H1 (cell line): ENCODE data around the gene ZBTB34. TPM values are rescaled to one million over a fixed set of nuclear protein-coding genes. Genes with fewer than 3 reads are reported as not detected.

Experiments used
- CTCF ChIA-PET: fragments of 300-600 bp; sonication (Branson Sonifier 250); formaldehyde crosslinking; loops from one replicate; lab custom pipeline; 2021; ENCODE audit not compliant: partially characterized antibody; lab: Charles Lee
- POLR2A ChIA-PET: fragments of 300-600 bp; sonication (Branson Sonifier 250); formaldehyde crosslinking; loops from one replicate; lab custom pipeline; 2021; ENCODE audit warnings: inconsistent platforms; ENCODE audit not compliant: partially characterized antibody; lab: Charles Lee
- DNase-seq, 2 experiments: peaks; one replicate each; pipeline versions ENCODE4 v3.0.0 to v3.0.0-alpha.2; 2010 to 2022; ENCODE audit warnings: low spot score in 2 of 2, low read depth in 1 of 2, mixed read lengths in 1 of 2
- FAIRE-seq: peaks from 2 replicates; lab custom pipeline; 2011; peaks lifted over from hg19 to GRCh38; lab: Jason Lieb, UNC
- H2AFZ ChIP-seq: 2 replicates; pipeline ENCODE4 v1.8.1; 2012; ENCODE audit warnings: low read length, inconsistent platforms
- H2AK5ac ChIP-seq: 2 replicates; pipeline ENCODE4 v1.6.1; 2013; ENCODE audit warnings: low read depth, low read length
- H2BK120ac ChIP-seq: replicated peaks from 2 replicates; pipeline ENCODE3; 2013; ENCODE audit warnings: low read depth, low read length, inconsistent platforms
- H2BK12ac ChIP-seq: 2 replicates; pipeline ENCODE4 v1.6.1; 2013; ENCODE audit warnings: low read depth, low read length
- H2BK15ac ChIP-seq: 2 replicates; pipeline ENCODE4 v1.6.1; 2013; ENCODE audit warnings: low read length
- H2BK20ac ChIP-seq: 2 replicates; pipeline ENCODE4 v1.6.1; 2013; ENCODE audit warnings: low read length
- H2BK5ac ChIP-seq: 2 replicates; pipeline ENCODE4 v1.6.1; 2013; ENCODE audit warnings: low read depth, low read length
- H3K14ac ChIP-seq: 2 replicates; pipeline ENCODE4 v1.6.1; 2013; ENCODE audit warnings: inconsistent platforms; ENCODE audit not compliant: insufficient read length
- H3K18ac ChIP-seq: 2 replicates; pipeline ENCODE4 v1.6.1; 2013; ENCODE audit warnings: low read length; ENCODE audit errors: extremely low read depth
- H3K23ac ChIP-seq: 2 replicates; pipeline ENCODE4 v1.6.1; 2013; ENCODE audit warnings: inconsistent platforms; ENCODE audit not compliant: insufficient read length
- H3K23me2 ChIP-seq: 2 replicates; pipeline ENCODE4 v1.6.1; 2013; ENCODE audit warnings: low read depth, low read length
- H3K27ac ChIP-seq: 2 replicates; pipeline ENCODE4 v1.6.1; 2011; ENCODE audit warnings: low read depth, low read length, inconsistent platforms
- H3K27me3 ChIP-seq, 4 experiments: replicated peaks in 1 of 4; 1 replicate in 1 of 4; 2 replicates in 3 of 4; pipeline versions ENCODE4 v1.6.1 to v1.8.1; 2011 to 2013; ENCODE audit warnings: low read length in 3 of 4, mild to moderate bottlenecking in 3 of 4, inconsistent platforms in 2 of 4, mixed read lengths in 2 of 4, moderate library complexity in 1 of 4; ENCODE audit not compliant: control insufficient read depth in 3 of 4, insufficient read depth in 3 of 4; ENCODE audit errors: extremely low read depth in 1 of 4
- H3K36me3 ChIP-seq, 4 experiments: 2 replicates each; pipeline versions ENCODE4 v1.6.1 to v1.8.1; 2011 to 2013; ENCODE audit warnings: mild to moderate bottlenecking in 4 of 4, low read length in 3 of 4, moderate library complexity in 2 of 4, control low read depth in 1 of 4, inconsistent platforms in 1 of 4; ENCODE audit not compliant: insufficient read depth in 4 of 4, control insufficient read depth in 2 of 4
- H3K4ac ChIP-seq: replicated peaks from 2 replicates; pipeline ENCODE3; 2013; ENCODE audit warnings: low read length, low read depth, mixed read lengths, inconsistent platforms; ENCODE audit not compliant: insufficient read length
- H3K4me1 ChIP-seq, 4 experiments: replicated peaks in 1 of 4; 1 replicate in 1 of 4; 2 replicates in 3 of 4; pipeline versions ENCODE4 v1.6.1 to v1.8.1; 2011 to 2013; ENCODE audit warnings: low read length in 3 of 4, inconsistent platforms in 2 of 4, mixed read lengths in 1 of 4; ENCODE audit not compliant: insufficient read depth in 4 of 4, control insufficient read depth in 3 of 4
- H3K4me2 ChIP-seq, 2 experiments: 2 replicates each; pipeline versions ENCODE4 v1.6.1 to v1.8.1; 2011 to 2013; ENCODE audit warnings: low read depth in 2 of 2, low read length in 2 of 2, control low read depth in 1 of 2, inconsistent platforms in 1 of 2, mild to moderate bottlenecking in 1 of 2; ENCODE audit not compliant: insufficient read depth in 1 of 2
- H3K4me3 ChIP-seq, 4 experiments: fragments of 200-600, 300-600 bp in 1 of 4; sonication (generic), shearing (Covaris generic), sonication (Bioruptor Twin) in 1 of 4; 2 replicates each; pipeline versions ENCODE4 v1.5.1 to v1.8.1; 2011 to 2016; ENCODE audit warnings: low read length in 4 of 4, low read depth in 3 of 4, control low read depth in 2 of 4, inconsistent platforms in 2 of 4, mild to moderate bottlenecking in 2 of 4, mixed read lengths in 1 of 4, moderate library complexity in 1 of 4; ENCODE audit not compliant: insufficient read depth in 2 of 4; ENCODE audit errors: extremely low read depth in 1 of 4
- H3K56ac ChIP-seq: replicated peaks from 2 replicates; pipeline ENCODE3; 2013; ENCODE audit warnings: low read depth, mild to moderate bottlenecking, mixed read lengths, low read length, inconsistent platforms; ENCODE audit not compliant: insufficient read length
- H3K79me1 ChIP-seq: 2 replicates; pipeline ENCODE4 v1.6.1; 2013; ENCODE audit warnings: low read depth, low read length, control low read depth
- H3K79me2 ChIP-seq, 2 experiments: 2 replicates each; pipeline versions ENCODE4 v1.6.1 to v1.8.1; 2012 to 2013; ENCODE audit warnings: low read length in 2 of 2, mild to moderate bottlenecking in 2 of 2, inconsistent platforms in 1 of 2; ENCODE audit not compliant: insufficient read depth in 2 of 2, control insufficient read depth in 1 of 2
- H3K9ac ChIP-seq, 4 experiments: replicated peaks in 1 of 4; 1 replicate in 1 of 4; 2 replicates in 3 of 4; pipeline versions ENCODE4 v1.6.1 to v1.8.1; 2011 to 2013; ENCODE audit warnings: low read depth in 3 of 4, low read length in 3 of 4, control low read depth in 2 of 4, mild to moderate bottlenecking in 2 of 4, moderate library complexity in 2 of 4, inconsistent platforms in 1 of 4; ENCODE audit errors: extremely low read depth in 1 of 4
- H3K9me3 ChIP-seq, 2 experiments: 2 replicates each; pipeline versions ENCODE4 v1.6.1 to v1.8.1; 2012 to 2013; ENCODE audit warnings: mild to moderate bottlenecking in 2 of 2, moderate library complexity in 2 of 2, control low read depth in 1 of 2, inconsistent platforms in 1 of 2, low read depth in 1 of 2, low read length in 1 of 2, mixed read lengths in 1 of 2; ENCODE audit not compliant: insufficient read depth in 2 of 2
- H4K20me1 ChIP-seq, 2 experiments: replicated peaks in 1 of 2; 2 replicates each; pipeline versions ENCODE3 to v1.8.1; 2011 to 2013; ENCODE audit warnings: inconsistent platforms in 2 of 2, low read length in 2 of 2, mild to moderate bottlenecking in 1 of 2; ENCODE audit not compliant: insufficient read depth in 2 of 2, control insufficient read depth in 1 of 2
- H4K5ac ChIP-seq: 2 replicates; pipeline ENCODE4 v1.6.1; 2013; ENCODE audit warnings: low read length, low read depth, mixed read lengths, inconsistent platforms; ENCODE audit not compliant: insufficient read length
- H4K8ac ChIP-seq: 2 replicates; pipeline ENCODE4 v1.8.0; 2013; ENCODE audit warnings: mild to moderate bottlenecking, moderate library complexity, low read length, inconsistent platforms; ENCODE audit not compliant: insufficient read depth; ENCODE audit errors: extremely low read depth
- H4K91ac ChIP-seq: replicated peaks from 2 replicates; pipeline ENCODE3; 2013; ENCODE audit warnings: low read length, mixed read lengths, inconsistent platforms; ENCODE audit not compliant: insufficient read length
- BCL11A ChIP-seq, 2 experiments: IDR thresholded peaks; one replicate each; pipeline ENCODE4 v1.6.1; 2011; ENCODE audit warnings: low read depth in 2 of 2, low read length in 2 of 2, mild to moderate bottlenecking in 2 of 2
- HDAC6 ChIP-seq: IDR thresholded peaks from one replicate; pipeline ENCODE4 v1.7.1; 2012; ENCODE audit warnings: low read depth, mild to moderate bottlenecking, inconsistent platforms, low read length, moderate library complexity
- MAFK ChIP-seq: IDR thresholded peaks from 2 replicates; pipeline ENCODE4 v1.6.1; 2012; ENCODE audit warnings: low read depth, mild to moderate bottlenecking, improper control_type of control experiment, low read length
- MAX ChIP-seq: IDR thresholded peaks from 2 replicates; pipeline ENCODE4 v1.6.1; 2012; ENCODE audit warnings: inconsistent platforms
- NANOG ChIP-seq: IDR thresholded peaks from 2 replicates; pipeline ENCODE4 v1.6.1; 2011; ENCODE audit warnings: low read length, low read depth, mild to moderate bottlenecking, inconsistent platforms; ENCODE audit not compliant: insufficient read depth, poor library complexity, severe bottlenecking
- POU5F1 ChIP-seq: IDR thresholded peaks from 2 replicates; pipeline ENCODE4 v1.6.1; 2011; ENCODE audit warnings: low read depth, mild to moderate bottlenecking, low read length, moderate library complexity
- RFX5 ChIP-seq: IDR thresholded peaks from 2 replicates; pipeline ENCODE4 v1.6.1; 2011; ENCODE audit warnings: low read depth, low read length, improper control_type of control experiment, borderline replicate concordance
- SUZ12 ChIP-seq: fragments of 200-600 bp; sonication (generic); IDR thresholded peaks from 2 replicates; pipeline ENCODE4 v1.6.1; 2012; ENCODE audit warnings: mild to moderate bottlenecking, inconsistent platforms, low read length, moderate library complexity, mixed read lengths
- TAF7 ChIP-seq: optimal IDR thresholded peaks from 2 replicates; pipeline ENCODE3; 2011; ENCODE audit warnings: low read depth, mild to moderate bottlenecking, inconsistent platforms, low read length, moderate library complexity, borderline replicate concordance
- TCF12 ChIP-seq: IDR thresholded peaks from 2 replicates; pipeline ENCODE4 v1.6.1; 2011; ENCODE audit warnings: low read depth, mild to moderate bottlenecking, low read length
- WGBS, 2 experiments: shearing (Covaris generic) in 1 of 2; methylation state at CpG; one replicate each; pipeline versions ENCODE4 v1.1.6 to v1.1.7; 2013 to 2015; ENCODE audit warnings: low lambda C conversion rate in 2 of 2, mixed read lengths in 2 of 2, inconsistent platforms in 1 of 2, low coverage in 1 of 2, missing lambda C conversion rate in 1 of 2; ENCODE audit not compliant: insufficient replicate concordance in 2 of 2, insufficient coverage in 1 of 2, insufficient read length in 1 of 2; ENCODE audit errors: extremely low coverage in 1 of 2, missing lambda C conversion rate in 1 of 2; 5-methylcytosine and 5-hydroxymethylcytosine counted together
- polyA plus RNA-seq, 7 experiments: library from polyadenylated mRNA; depleted of rRNA in 3 of 7; stranded (reverse) in 5 of 7; unstranded in 2 of 7; fragments of >200 nt in 5 of 7; fragments of 200-250 nt in 2 of 7; gene quantifications; 1 replicate in 5 of 7; 2 replicates in 1 of 7; 4 replicates in 1 of 7; pipeline versions ENCODE4 v1.2.1 to v1.2.3, GENCODE V29; 2011 to 2013; ENCODE audit warnings: missing spikeins in 2 of 7, mixed read lengths in 2 of 7
- total RNA-seq: library from RNA; stranded (reverse); fragmentation: NEBNext Ultra II Directional; extraction: Animal tissue kit (Norgen Biotek cat#: 25700); gene quantifications from 2 replicates; pipeline ENCODE4 v1.2.1, GENCODE V29; 2021

ZBTB34 gene
- total and polyA plus RNA-seq, 2 of the 8 experiments (the other 6 are each of a cell fraction or from before 2014, with no cell fraction given), result 8.2 to 15.9 TPM

GRCh38 chr9:126832440-126832839 is 28.0 kb upstream of the ZBTB34 start:
- H3K23me2 ChIP-seq, result no peaks in the 10 kb centered on the region
- no peak overlapping the region for H3K4ac ChIP-seq
- no peak for FAIRE-seq
- H3K14ac ChIP-seq, result no peak overlapping the region
- no peak overlapping the region for H3K56ac ChIP-seq
- H3K9ac ChIP-seq, result no peak overlapping the region
- peaks cover 7% of the 10 kb centered on the region for H3K79me1 ChIP-seq
- H2BK12ac ChIP-seq, result no peak overlapping the region
- ChIA-PET POLR2A (no interaction called here), CTCF (interaction anchor here (0.6 kb wide), 1 partner anchor 119 kb away, joined by 3 read pairs; no protein-coding TSS in a partner anchor)
- no peak overlapping the region for H2BK120ac ChIP-seq
- H4K5ac ChIP-seq, result no peak overlapping the region
- no peaks in the 10 kb centered on the region for H3K4me1 ChIP-seq
- no peak overlapping the region for H2AK5ac ChIP-seq
- no peak overlapping the region for H2BK15ac ChIP-seq
- H3K4me3 ChIP-seq, result no peak overlapping the region
- H3K36me3 ChIP-seq, result peaks cover 16 to 21% (median 19%) of the 10 kb centered on the region in 4 experiments
- H3K23ac ChIP-seq, result no peak overlapping the region
- H2BK5ac ChIP-seq, result no peak overlapping the region
- H4K91ac ChIP-seq, result no peak overlapping the region
- peaks cover 0 to 13% of the 10 kb centered on the region in 2 experiments; a peak in 1 of 4 replicates for H3K79me2 ChIP-seq
- no peaks in the 10 kb centered on the region for H3K9me3 ChIP-seq
- no peak overlapping the region; the same call in 1 of the 2 replicates for H4K8ac ChIP-seq
- H3K27ac ChIP-seq, result no peak overlapping the region
- DNase-seq, result no peak
- no peak overlapping the region for H3K18ac ChIP-seq
- 93% methylated on average over 9 of the region's 9 CpGs; no CpG with 5 or more reads in 1 of the 2 experiments for WGBS, 2 experiments
- H3K4me2 ChIP-seq, result no peak overlapping the region
- H4K20me1 ChIP-seq, result peaks cover 4 to 9% of the 10 kb centered on the region in 2 experiments
- TF ChIP-seq MAFK (no peak), POU5F1 (no peak), MAX (no peak), NANOG (no peak), BCL11A (IDR thresholded peaks at IDR 0.05; ENCODE audit: low read depth in 2 of 2, low read length in 2 of 2) (no peak), HDAC6 (no peak), TAF7 (no peak), SUZ12 (no peak), TCF12 (no peak), RFX5 (no peak)
- H3K27me3 ChIP-seq, result no peaks in the 10 kb centered on the region
- no peak overlapping the region for H2BK20ac ChIP-seq
- no peak overlapping the region for H2AFZ ChIP-seq
